ENCODE data around the gene PAAF1. TPM values are rescaled to one million over a fixed set of nuclear protein-coding genes. Genes with fewer than 3 reads are reported as not detected.

The PAAF1 gene, protein sequence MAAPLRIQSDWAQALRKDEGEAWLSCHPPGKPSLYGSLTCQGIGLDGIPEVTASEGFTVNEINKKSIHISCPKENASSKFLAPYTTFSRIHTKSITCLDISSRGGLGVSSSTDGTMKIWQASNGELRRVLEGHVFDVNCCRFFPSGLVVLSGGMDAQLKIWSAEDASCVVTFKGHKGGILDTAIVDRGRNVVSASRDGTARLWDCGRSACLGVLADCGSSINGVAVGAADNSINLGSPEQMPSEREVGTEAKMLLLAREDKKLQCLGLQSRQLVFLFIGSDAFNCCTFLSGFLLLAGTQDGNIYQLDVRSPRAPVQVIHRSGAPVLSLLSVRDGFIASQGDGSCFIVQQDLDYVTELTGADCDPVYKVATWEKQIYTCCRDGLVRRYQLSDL
- total RNA-seq, result 10 to 100 TPM; 10.7 to 15.4 (median 13.7) TPM

- H3K4me3 ChIP-seq, result peak within 1 kb of the TSS; percentile 88
- H3K9me3 ChIP-seq, result no peaks in the 10 kb centered on the region
- no peaks in the 10 kb centered on the region for H3K27me3 ChIP-seq
- WGBS, result under 1% methylated on average over 55 of the region's 57 CpGs
- TF ChIP-seq EP300 (IDR thresholded peaks at IDR 0.05) (no peak), POLR2A (IDR thresholded peaks at IDR 0.05) (peak in 1 of 2 donors; percentile 49), POLR2AphosphoS5 (IDR thresholded peaks at IDR 0.05) (peak in 2 of 3 donors; percentile 77 to 78)
- peaks cover 20% of the 10 kb centered on the region for H3K36me3 ChIP-seq
- H3K4me1 ChIP-seq, result peaks cover 30% of the 10 kb centered on the region
- peak; percentile 94 to 96 for DNase-seq (ENCODE audit: low spot score in 2 of 2)
- peak within 1 kb of the TSS; percentile 87 for H3K27ac ChIP-seq
Observed at GRCh38 chr11:73876424-73877310, at the start of gene PAAF1, which contains the start of gene COA4. TSS of gene PAAF1 (plus strand) at chr11:73876999. CDS start at chr11:73877022, 23 bp downstream. TSS of gene COA4 (minus strand) at chr11:73876846. CDS start at chr11:73873378, 3,468 bp downstream.

DNA sequence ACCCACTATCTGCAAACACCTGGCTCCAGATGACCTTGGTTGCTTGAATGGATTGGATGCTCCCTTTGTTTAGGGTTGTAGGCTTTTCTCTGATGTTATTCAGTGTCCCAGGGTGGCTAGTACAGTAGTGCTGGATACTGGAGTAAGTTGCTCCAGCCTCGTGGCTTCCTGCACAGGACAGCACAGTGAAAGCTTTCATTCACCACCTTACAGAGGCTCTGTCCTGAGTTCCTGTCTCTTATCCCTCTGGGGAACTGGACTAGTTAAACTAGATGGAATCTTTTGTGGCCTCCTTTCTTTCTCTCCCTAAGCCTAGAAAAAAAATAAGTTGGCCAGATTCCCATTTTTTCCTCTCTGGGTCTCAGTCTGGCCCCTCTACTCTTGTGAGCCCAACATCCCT, 46.5 kb upstream of the PAAF1 start:
- TF ChIP-seq EP300 (IDR thresholded peaks at IDR 0.05), result no peak
- TF ChIP-seq, protein P1, sequence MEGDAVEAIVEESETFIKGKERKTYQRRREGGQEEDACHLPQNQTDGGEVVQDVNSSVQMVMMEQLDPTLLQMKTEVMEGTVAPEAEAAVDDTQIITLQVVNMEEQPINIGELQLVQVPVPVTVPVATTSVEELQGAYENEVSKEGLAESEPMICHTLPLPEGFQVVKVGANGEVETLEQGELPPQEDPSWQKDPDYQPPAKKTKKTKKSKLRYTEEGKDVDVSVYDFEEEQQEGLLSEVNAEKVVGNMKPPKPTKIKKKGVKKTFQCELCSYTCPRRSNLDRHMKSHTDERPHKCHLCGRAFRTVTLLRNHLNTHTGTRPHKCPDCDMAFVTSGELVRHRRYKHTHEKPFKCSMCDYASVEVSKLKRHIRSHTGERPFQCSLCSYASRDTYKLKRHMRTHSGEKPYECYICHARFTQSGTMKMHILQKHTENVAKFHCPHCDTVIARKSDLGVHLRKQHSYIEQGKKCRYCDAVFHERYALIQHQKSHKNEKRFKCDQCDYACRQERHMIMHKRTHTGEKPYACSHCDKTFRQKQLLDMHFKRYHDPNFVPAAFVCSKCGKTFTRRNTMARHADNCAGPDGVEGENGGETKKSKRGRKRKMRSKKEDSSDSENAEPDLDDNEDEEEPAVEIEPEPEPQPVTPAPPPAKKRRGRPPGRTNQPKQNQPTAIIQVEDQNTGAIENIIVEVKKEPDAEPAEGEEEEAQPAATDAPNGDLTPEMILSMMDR (IDR thresholded peaks at IDR 0.05), result no peak
- no peaks in the 10 kb centered on the region for H3K4me1 ChIP-seq
- peaks cover 29% of the 10 kb centered on the region for H3K36me3 ChIP-seq
- no peaks in the 10 kb centered on the region for H3K9me3 ChIP-seq
- no peak overlapping the region for H3K4me3 ChIP-seq
- H3K27ac ChIP-seq, result no peak overlapping the region
- 88% methylated on average over 1 of the region's 1 CpG for WGBS
- H3K27me3 ChIP-seq, result no peaks in the 10 kb centered on the region
- no peak for DNase-seq (ENCODE audit: low spot score in 2 of 2)

DNA sequence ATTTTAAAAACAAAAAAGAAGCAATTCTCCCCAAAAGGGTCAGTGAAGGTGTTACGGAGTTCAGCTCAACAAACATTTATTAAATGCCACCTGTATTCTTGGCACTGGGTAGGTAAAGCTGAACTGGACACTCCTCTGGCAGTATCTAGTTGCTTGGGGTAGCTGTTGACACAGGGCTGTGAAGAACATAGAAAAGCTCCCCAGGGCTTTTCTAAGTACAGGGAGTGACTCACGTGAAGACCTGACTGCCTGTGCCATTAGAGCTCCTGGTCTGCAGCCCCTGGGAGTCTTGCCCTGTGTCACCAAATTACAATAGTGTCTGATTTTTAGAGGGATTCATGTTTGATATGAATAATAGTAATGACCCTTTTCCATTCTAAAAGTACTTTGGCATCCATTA, 43.7 kb upstream of the PAAF1 start:
- TF ChIP-seq POLR2A (IDR thresholded peaks at IDR 0.05), result no peak
- TF ChIP-seq, protein P1 (IDR thresholded peaks at IDR 0.05), result no peak
- TF ChIP-seq POLR2AphosphoS5 (IDR thresholded peaks at IDR 0.05), result no peak
- no peak for TF ChIP-seq EP300 (IDR thresholded peaks at IDR 0.05)
- WGBS, result 83% methylated on average over 2 of the region's 2 CpGs
- H3K9me3 ChIP-seq, result no peaks in the 10 kb centered on the region

DNA sequence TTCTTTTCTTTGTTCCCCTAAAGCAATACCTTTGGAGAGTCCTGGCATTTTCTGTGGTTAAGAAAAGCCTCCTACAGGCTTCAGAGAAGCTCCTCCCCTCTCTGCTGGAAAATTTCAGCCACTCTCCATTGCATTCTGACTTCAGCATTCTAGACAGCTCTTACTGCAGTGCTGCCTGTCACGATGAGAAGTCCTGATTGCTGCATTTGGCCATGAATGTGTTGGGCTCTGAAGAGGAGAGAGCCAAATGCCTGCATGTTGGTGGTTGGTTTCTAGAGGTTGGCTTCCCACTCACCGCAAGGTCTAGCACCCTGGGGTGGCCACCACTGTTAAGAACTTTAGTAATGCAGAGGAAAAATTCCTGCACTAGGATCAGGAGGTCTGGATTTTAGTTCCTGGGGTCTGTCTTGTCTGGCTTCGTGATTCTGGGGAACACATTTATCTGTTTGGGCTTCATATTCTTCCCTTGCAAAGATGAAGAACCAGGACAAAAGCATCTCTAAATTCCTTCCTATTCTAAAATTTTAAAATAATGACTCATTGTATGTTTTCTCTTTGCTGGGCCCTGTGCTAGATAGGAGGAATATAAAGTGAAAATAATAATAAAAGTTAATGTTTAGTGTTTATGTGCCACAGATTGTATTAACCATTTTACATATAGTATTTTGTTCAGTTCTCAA, 38.2 kb upstream of the PAAF1 start:
- Histone ChIP-seq H3K9me3 (no peaks in the 10 kb centered on the region), H3K27ac (no peak overlapping the region), H3K27me3 (no peaks in the 10 kb centered on the region), H3K4me3 (no peak overlapping the region), H3K4me1 (no peaks in the 10 kb centered on the region), H3K36me3 (peaks cover 11% of the 10 kb centered on the region)
- WGBS, result 75% methylated on average over 3 of the region's 3 CpGs
- no peak for DNase-seq (ENCODE audit: low spot score in 2 of 2)
- TF ChIP-seq, protein P1 (IDR thresholded peaks at IDR 0.05), result no peak
- TF ChIP-seq POLR2A (IDR thresholded peaks at IDR 0.05), result no peak
- no peak for TF ChIP-seq POLR2AphosphoS5 (IDR thresholded peaks at IDR 0.05)
- TF ChIP-seq EP300 (IDR thresholded peaks at IDR 0.05), result no peak

More for the DNA sequence above, 43.7 kb upstream of the PAAF1 start:
- no peak overlapping the region for H3K27ac ChIP-seq
- H3K4me3 ChIP-seq, result no peak overlapping the region
- peaks cover 19% of the 10 kb centered on the region for H3K36me3 ChIP-seq
- H3K27me3 ChIP-seq, result no peaks in the 10 kb centered on the region
- H3K4me1 ChIP-seq, result no peaks in the 10 kb centered on the region
- DNase-seq (ENCODE audit: low spot score in 2 of 2), result no peak

- Histone ChIP-seq H3K9me3 (no peaks in the 10 kb centered on the region), H3K36me3 (peaks cover 16% of the 10 kb centered on the region), H3K27me3 (no peaks in the 10 kb centered on the region), H3K4me1 (no peaks in the 10 kb centered on the region), H3K4me3 (no peak overlapping the region), H3K27ac (no peak overlapping the region)
- no peak for DNase-seq (ENCODE audit: low spot score in 2 of 2)
- TF ChIP-seq, protein P1 (IDR thresholded peaks at IDR 0.05), result no peak
- no peak for TF ChIP-seq EP300 (IDR thresholded peaks at IDR 0.05)
- TF ChIP-seq POLR2AphosphoS5 (IDR thresholded peaks at IDR 0.05), result no peak
- TF ChIP-seq POLR2A (IDR thresholded peaks at IDR 0.05), result no peak
Observed at GRCh38 chr11:73839123-73839457, 37.7 kb upstream of the PAAF1 start.

All from suprapubic skin (tissue), 4 donors.